Measurements from ENCODE around the gene BRSK2.
A peak's percentile ranks its signal among the peaks of the same experiment; 100 is the strongest.

BRSK2 gene

DNA sequence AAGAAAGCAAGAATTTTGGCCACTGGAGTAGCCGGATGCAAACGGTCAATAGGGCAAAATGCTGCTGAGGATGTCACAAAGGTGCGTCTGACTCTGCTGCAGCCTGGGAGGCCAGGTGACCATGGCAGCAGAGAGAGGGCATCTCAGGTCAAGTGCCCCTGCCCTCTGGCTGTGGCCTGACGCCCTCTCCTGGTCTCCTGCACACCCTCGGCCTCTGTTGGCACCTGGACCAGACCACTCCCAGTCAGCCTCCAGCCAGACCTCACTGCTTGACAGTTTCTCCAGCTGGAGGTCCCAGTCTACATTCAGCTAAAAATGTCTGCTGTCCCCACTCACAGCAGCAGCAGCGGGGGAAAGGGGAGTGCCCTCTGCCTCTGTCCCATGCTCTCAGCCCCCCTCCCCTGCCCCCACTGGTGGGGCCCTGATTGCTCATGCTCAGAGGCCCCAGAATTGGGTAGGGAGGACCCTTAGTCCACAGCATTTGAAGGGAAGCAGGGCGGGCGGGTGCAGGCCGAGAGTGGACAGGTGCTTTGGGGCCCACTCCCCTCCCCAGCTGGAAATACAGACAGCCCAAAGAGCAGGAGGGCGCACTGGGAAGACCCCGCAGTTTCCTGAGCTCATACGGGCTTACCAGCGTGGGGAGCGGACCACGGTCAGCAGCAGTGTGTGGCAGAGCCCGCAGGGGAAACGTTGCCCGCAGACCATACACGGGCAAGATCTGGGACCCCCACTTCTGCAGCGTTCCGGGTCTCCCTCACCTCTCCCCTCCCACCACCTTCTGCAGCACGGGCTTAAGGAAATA is 1.6 kb upstream of the BRSK2 start:
- Histone ChIP-seq H3K9ac (ENCODE audit: low read length in 5 of 5) (no peak overlapping the region), H3K27me3 (ENCODE audit: control insufficient read depth in 5 of 5, insufficient read depth in 4 of 5, low read length in 5 of 5) (peaks cover 26 to 32% (median 29%) of the 10 kb centered on the region in 5 donors), H3K27ac (ENCODE audit: low read depth, low read length) (no peak overlapping the region), H3K9me3 (ENCODE audit: control insufficient read depth in 5 of 5, low read length in 5 of 5) (no peaks in the 10 kb centered on the region), H3K4me1 (ENCODE audit: control insufficient read depth in 5 of 5, insufficient read depth in 5 of 5, low read length in 5 of 5) (peaks cover 2 to 30% (median 20%) of the 10 kb centered on the region in 5 donors), H3K36me3 (ENCODE audit: control insufficient read depth in 5 of 5, insufficient read depth in 5 of 5, low read length in 5 of 5) (no peaks in the 10 kb centered on the region), H3K4me3 (ENCODE audit: low read depth in 1 of 5, low read length in 5 of 5) (peak overlapping the region in 2 of 5 donors; percentile 69)

DNA sequence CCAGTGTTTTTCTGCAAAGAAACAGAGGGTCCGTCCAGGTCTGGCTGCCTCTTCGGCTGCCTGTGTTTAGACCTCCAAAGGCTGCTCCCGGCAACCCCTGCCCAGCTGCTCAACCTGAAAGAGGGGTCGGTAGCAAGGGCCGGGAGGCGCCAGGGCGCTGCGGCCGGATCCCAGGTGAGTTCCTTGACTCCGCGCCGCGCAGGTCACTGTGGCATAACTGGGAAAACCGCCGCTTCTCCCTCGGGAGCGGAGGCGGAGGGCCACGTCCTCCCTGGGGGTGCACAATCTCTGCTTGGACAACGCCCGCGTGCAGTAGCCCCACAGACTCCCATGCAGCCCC is 1.0 kb upstream of the BRSK2 start:
- no peak overlapping the region for H3K27ac ChIP-seq (ENCODE audit: low read depth, low read length)
- no peaks in the 10 kb centered on the region for H3K36me3 ChIP-seq (ENCODE audit: control insufficient read depth in 5 of 5, insufficient read depth in 5 of 5, low read length in 5 of 5)
- H3K4me1 ChIP-seq (ENCODE audit: control insufficient read depth in 5 of 5, insufficient read depth in 5 of 5, low read length in 5 of 5) = peaks cover 2 to 26% (median 16%) of the 10 kb centered on the region in 5 donors
- H3K9ac ChIP-seq (ENCODE audit: low read length in 5 of 5) = peak overlapping the region in 3 of 5 donors; percentile 62 to 77 (median 71)
- H3K27me3 ChIP-seq (ENCODE audit: control insufficient read depth in 5 of 5, insufficient read depth in 4 of 5, low read length in 5 of 5) = peaks cover 31 to 35% (median 31%) of the 10 kb centered on the region in 5 donors
- no peaks in the 10 kb centered on the region for H3K9me3 ChIP-seq (ENCODE audit: control insufficient read depth in 5 of 5, low read length in 5 of 5)
- peak overlapping the region in 3 of 5 donors; percentile 56 to 69 (median 69) for H3K4me3 ChIP-seq (ENCODE audit: low read depth in 1 of 5, low read length in 5 of 5)

DNA sequence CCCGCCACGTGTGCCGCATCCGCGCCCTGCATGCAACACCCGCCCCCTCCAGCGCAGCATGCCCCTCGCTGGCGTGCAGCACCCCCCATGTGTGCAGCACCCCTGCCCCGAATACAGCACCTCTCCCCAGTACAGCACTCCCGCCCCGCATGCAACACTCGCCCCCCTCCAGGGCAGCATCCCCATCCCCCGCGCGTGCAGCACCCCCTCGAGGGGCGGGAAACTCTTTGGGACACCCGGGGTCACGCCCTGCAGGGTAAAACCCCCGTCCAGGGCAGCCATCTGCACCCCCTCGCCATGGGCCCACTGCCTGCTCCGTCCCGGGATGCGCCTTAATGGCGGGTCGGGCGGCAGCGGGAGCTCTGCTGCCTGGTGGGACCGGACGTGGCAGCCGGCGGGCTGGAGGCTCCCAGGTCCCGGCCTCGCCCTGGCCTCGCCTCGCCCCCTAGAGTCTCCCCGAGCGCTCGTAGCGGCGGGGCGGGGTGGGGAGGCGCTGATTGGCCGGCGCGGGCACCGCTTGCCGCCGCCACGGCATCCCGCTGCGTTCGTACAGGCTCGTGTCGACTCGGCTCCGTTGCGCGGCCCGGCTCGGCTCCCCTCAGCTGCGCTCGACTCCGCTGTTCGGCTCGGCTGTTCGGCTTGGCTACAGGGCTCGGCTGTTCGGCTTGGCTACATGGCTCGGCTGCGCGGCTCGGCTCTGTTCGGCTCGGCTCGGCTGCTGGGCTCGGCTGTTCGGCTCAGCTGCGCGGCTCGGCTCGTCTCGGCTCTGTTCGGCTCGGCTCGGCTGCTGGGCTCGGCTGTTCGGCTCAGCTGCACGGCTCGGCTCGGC is 417 bp upstream of the BRSK2 start:
- Histone ChIP-seq H3K4me1 (ENCODE audit: control insufficient read depth in 5 of 5, insufficient read depth in 5 of 5, low read length in 5 of 5) (peaks cover 2 to 26% (median 16%) of the 10 kb centered on the region in 5 donors), H3K27ac (ENCODE audit: low read depth, low read length) (no peak overlapping the region), H3K27me3 (ENCODE audit: control insufficient read depth in 5 of 5, insufficient read depth in 4 of 5, low read length in 5 of 5) (peaks cover 31 to 35% (median 31%) of the 10 kb centered on the region in 5 donors), H3K9ac (ENCODE audit: low read length in 5 of 5) (peak overlapping the region in 4 of 5 donors; percentile 62 to 77 (median 67)), H3K4me3 (ENCODE audit: low read depth in 1 of 5, low read length in 5 of 5) (peak overlapping the region in 4 of 5 donors; percentile 56 to 69 (median 62)), H3K9me3 (ENCODE audit: control insufficient read depth in 5 of 5, low read length in 5 of 5) (no peaks in the 10 kb centered on the region), H3K36me3 (ENCODE audit: control insufficient read depth in 5 of 5, insufficient read depth in 5 of 5, low read length in 5 of 5) (no peaks in the 10 kb centered on the region)

DNA sequence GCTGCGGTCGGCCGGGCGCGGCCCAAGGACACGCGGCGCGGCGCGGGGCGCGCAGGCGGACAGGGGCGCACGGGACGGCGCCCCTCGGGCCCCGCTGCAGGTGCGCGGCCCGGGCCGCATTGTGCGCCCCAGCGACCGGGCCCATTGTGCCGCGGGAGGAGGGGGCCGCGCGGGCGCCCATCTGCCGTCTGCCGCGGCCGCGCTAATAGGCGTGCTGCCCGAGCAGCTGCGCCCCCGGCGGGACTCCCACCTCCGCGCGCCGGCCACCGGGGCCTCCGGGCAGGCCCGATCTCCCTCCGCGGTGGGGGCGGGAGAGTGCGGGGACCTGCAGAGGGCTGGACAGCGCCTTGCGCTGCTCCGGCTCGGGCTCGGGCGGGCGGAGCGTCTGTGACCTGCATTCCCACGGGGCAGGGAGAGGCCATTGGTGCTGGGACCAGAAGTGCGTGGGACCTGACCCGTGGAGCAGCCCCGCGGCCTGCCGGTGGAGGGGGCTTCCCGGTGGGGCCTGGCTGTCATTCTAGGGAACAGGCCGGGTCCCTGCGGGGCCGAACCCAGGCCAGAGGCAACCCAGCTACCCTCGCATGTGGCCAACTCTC is 933 bp downstream of the BRSK2 start:
- peaks cover 2 to 26% (median 16%) of the 10 kb centered on the region in 5 donors for H3K4me1 ChIP-seq (ENCODE audit: control insufficient read depth in 5 of 5, insufficient read depth in 5 of 5, low read length in 5 of 5)
- H3K9me3 ChIP-seq (ENCODE audit: control insufficient read depth in 5 of 5, low read length in 5 of 5) = no peaks in the 10 kb centered on the region
- H3K27me3 ChIP-seq (ENCODE audit: control insufficient read depth in 5 of 5, insufficient read depth in 4 of 5, low read length in 5 of 5) = peaks cover 31 to 42% (median 37%) of the 10 kb centered on the region in 5 donors
- H3K27ac ChIP-seq (ENCODE audit: low read depth, low read length) = no peak overlapping the region
- H3K4me3 ChIP-seq (ENCODE audit: low read depth in 1 of 5, low read length in 5 of 5) = peak overlapping the region in 2 of 5 donors; percentile 28 to 30
- H3K36me3 ChIP-seq (ENCODE audit: control insufficient read depth in 5 of 5, insufficient read depth in 5 of 5, low read length in 5 of 5) = no peaks in the 10 kb centered on the region
- H3K9ac ChIP-seq (ENCODE audit: low read length in 5 of 5) = no peak overlapping the region

DNA sequence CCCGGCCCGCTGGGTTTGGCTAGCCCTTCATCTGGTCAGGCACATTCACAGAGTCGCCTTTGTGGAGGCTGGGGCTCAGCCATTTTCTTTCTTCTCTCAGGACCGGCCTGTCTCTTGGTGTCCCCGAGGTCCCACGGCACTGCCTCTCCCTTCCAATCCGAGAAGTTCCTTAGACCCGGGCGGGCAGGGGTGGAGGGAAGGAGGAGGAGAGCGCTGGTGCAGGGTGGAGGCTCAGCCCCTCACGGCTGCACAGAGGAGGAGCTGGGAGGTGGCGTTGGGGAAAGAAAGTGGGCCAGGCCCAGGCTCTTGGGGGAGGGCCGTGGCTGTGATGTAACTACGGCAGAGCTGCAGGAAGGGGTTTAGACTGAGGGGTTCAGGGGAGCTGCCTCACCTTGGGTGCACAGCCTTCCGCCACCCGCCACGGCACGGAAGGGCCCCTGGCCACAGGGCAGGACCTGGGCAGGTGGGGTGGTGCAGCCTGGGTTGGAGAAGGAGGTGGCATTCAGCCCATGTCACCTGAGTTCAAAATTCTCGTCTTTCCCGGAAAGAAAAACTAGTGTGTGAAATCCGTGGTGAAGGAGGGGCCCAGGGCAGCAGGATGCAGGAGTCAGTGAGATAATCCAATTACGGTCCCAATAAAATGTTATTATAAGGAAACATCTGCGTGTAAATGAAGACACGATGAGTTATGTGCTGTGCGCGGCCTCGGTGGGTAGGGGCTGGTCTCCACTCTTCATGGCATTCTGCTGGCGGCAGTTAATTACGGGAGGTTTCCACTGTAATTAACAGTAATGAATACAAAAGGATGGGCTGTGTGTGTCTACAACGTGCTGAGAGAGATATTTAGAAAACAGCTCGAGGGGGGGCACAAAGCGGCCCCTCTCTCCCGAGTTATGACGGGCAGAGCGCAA is 1.7 kb downstream of the BRSK2 start:
- H3K4me3 ChIP-seq (ENCODE audit: low read depth in 1 of 5, low read length in 5 of 5) = peak overlapping the region in 1 of 5 donors; percentile 30

DNA sequence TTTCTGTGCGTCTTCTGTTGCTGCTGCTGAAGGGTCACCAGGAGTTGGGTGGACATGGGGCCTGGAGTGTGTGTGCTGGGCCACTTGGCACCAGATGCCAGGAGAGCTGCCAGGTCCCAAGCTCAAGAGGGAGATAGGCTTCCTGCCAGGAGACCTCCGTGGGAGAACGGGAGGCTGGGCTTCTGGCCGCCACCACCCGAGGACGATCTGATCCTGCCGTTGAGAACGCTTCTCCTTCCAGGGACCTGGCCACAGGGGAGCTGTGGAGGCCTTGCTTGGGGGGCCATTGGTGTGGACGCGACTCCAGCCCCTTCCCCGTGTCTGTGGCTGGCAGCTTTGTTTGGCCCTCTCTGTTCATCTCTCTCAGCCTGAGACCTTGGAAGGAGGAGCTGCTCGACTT is 2.4 kb downstream of the BRSK2 start:
- no peak overlapping the region for H3K9ac ChIP-seq (ENCODE audit: low read length in 5 of 5)
- no peaks in the 10 kb centered on the region for H3K36me3 ChIP-seq (ENCODE audit: control insufficient read depth in 5 of 5, insufficient read depth in 5 of 5, low read length in 5 of 5)
- H3K4me1 ChIP-seq (ENCODE audit: control insufficient read depth in 5 of 5, insufficient read depth in 5 of 5, low read length in 5 of 5) = peaks cover 2 to 26% (median 16%) of the 10 kb centered on the region in 5 donors
- H3K4me3 ChIP-seq (ENCODE audit: low read depth in 1 of 5, low read length in 5 of 5) = no peak overlapping the region
- no peaks in the 10 kb centered on the region for H3K9me3 ChIP-seq (ENCODE audit: control insufficient read depth in 5 of 5, low read length in 5 of 5)
- H3K27me3 ChIP-seq (ENCODE audit: control insufficient read depth in 5 of 5, insufficient read depth in 4 of 5, low read length in 5 of 5) = peaks cover 31 to 55% (median 39%) of the 10 kb centered on the region in 5 donors
- no peak overlapping the region for H3K27ac ChIP-seq (ENCODE audit: low read depth, low read length)

More for the DNA sequence above, 1.7 kb downstream of the BRSK2 start:
- no peaks in the 10 kb centered on the region for H3K9me3 ChIP-seq (ENCODE audit: control insufficient read depth in 5 of 5, low read length in 5 of 5)
- peaks cover 31 to 48% (median 39%) of the 10 kb centered on the region in 5 donors for H3K27me3 ChIP-seq (ENCODE audit: control insufficient read depth in 5 of 5, insufficient read depth in 4 of 5, low read length in 5 of 5)
- no peak overlapping the region for H3K27ac ChIP-seq (ENCODE audit: low read depth, low read length)
- H3K4me1 ChIP-seq (ENCODE audit: control insufficient read depth in 5 of 5, insufficient read depth in 5 of 5, low read length in 5 of 5) = peaks cover 2 to 26% (median 16%) of the 10 kb centered on the region in 5 donors
- H3K9ac ChIP-seq (ENCODE audit: low read length in 5 of 5) = no peak overlapping the region
- H3K36me3 ChIP-seq (ENCODE audit: control insufficient read depth in 5 of 5, insufficient read depth in 5 of 5, low read length in 5 of 5) = no peaks in the 10 kb centered on the region

DNA sequence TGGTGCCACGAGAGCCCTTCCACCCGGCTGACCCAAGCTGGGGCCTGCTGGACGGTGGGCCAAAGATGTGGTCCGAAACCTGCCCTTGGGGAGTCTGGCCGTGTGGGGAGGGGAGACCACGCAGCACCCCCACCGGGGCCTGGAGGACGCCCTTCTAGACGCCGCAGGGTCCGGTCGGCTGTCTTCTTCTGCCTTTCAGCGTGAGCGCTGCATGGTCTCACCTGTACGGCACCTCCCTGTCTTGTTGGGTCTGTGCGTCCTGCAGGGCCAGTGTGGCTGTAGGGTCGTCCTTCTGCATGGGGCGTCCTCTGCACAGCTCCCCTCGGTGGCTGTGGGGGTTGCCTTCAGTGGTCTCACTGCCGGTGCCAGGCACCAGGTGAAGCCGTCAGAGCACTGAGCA is 2.8 kb downstream of the BRSK2 start:
- Histone ChIP-seq H3K27ac (ENCODE audit: low read depth, low read length) (no peak overlapping the region), H3K4me1 (ENCODE audit: control insufficient read depth in 5 of 5, insufficient read depth in 5 of 5, low read length in 5 of 5) (peaks cover 2 to 26% (median 16%) of the 10 kb centered on the region in 5 donors), H3K4me3 (ENCODE audit: low read depth in 1 of 5, low read length in 5 of 5) (no peak overlapping the region), H3K9me3 (ENCODE audit: control insufficient read depth in 5 of 5, low read length in 5 of 5) (no peaks in the 10 kb centered on the region), H3K27me3 (ENCODE audit: control insufficient read depth in 5 of 5, insufficient read depth in 4 of 5, low read length in 5 of 5) (peaks cover 31 to 59% (median 43%) of the 10 kb centered on the region in 5 donors), H3K9ac (ENCODE audit: low read length in 5 of 5) (no peak overlapping the region), H3K36me3 (ENCODE audit: control insufficient read depth in 5 of 5, insufficient read depth in 5 of 5, low read length in 5 of 5) (no peaks in the 10 kb centered on the region)

DNA sequence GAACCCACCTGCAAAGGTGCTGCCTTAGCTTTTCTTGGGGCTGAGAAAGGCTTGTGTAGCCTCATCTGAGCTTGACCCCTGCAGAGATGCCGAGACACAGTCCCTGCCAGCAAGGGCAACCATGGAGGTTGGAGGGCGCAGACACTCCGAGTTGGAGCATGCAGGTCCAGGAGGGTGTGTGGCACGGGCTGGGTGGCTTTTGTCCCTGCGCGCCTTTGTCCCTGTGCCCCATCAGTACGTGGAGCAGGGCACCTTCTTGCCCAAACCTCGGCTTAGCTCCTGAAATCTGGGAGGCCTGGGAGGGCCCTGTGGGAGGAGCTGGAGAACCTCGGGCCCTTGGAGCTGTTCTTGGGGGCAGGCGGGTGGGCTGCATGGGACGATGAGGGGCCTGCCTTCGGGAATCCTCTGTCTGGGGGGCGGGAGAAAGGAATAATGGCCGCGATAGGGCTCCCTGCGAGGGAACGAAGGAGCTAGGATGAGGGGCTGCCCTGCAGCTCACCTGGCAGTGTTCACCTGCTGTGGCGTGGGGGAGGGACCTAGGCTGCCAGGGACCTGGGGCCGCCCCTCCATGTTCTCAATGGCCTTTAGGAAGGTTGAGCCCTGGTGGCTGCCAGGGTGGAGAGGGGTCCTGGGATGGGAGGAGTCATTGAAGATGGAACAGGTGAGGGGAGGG is 3.4 kb downstream of the BRSK2 start:
- Histone ChIP-seq H3K9me3 (ENCODE audit: control insufficient read depth in 5 of 5, low read length in 5 of 5) (no peaks in the 10 kb centered on the region), H3K36me3 (ENCODE audit: control insufficient read depth in 5 of 5, insufficient read depth in 5 of 5, low read length in 5 of 5) (no peaks in the 10 kb centered on the region), H3K4me1 (ENCODE audit: control insufficient read depth in 5 of 5, insufficient read depth in 5 of 5, low read length in 5 of 5) (peaks cover 0 to 22% (median 16%) of the 10 kb centered on the region in 5 donors), H3K27me3 (ENCODE audit: control insufficient read depth in 5 of 5, insufficient read depth in 4 of 5, low read length in 5 of 5) (peaks cover 31 to 59% (median 43%) of the 10 kb centered on the region in 5 donors), H3K4me3 (ENCODE audit: low read depth in 1 of 5, low read length in 5 of 5) (no peak overlapping the region), H3K9ac (ENCODE audit: low read length in 5 of 5) (no peak overlapping the region), H3K27ac (ENCODE audit: low read depth, low read length) (no peak overlapping the region)
